Osteocyte (in vitro differentiated cells): Measurements from ENCODE around the gene WDR87. TPM values are rescaled to one million over a fixed set of nuclear protein-coding genes. Genes with fewer than 3 reads are reported as not detected.
A peak's percentile ranks its signal among the peaks of the same experiment; 100 is the strongest.
"Not testable (repeated sequence)": the region's sequence is repeated elsewhere in the genome, so short reads cannot be mapped to it uniquely, and the experiment has no call there.

Experiments
- DNase-seq: peaks from one replicate; pipeline ENCODE4 v3.0.0; 2021; ENCODE audit warnings: mixed read lengths; ENCODE audit not compliant: unreplicated experiment; ENCODE audit errors: extremely low spot score
- H3K27ac Mint-ChIP-seq: one replicate; pipeline ENCODE4 v1.8.0; 2021; ENCODE audit warnings: mild to moderate bottlenecking, mixed read lengths; ENCODE audit not compliant: unreplicated experiment
- H3K27me3 Mint-ChIP-seq: one replicate; pipeline ENCODE4 v1.8.0; 2021; ENCODE audit warnings: mixed read lengths; ENCODE audit not compliant: unreplicated experiment
- H3K36me3 Mint-ChIP-seq: one replicate; pipeline ENCODE4 v1.8.0; 2021; ENCODE audit warnings: mixed read lengths; ENCODE audit not compliant: unreplicated experiment
- H3K4me1 Mint-ChIP-seq: one replicate; pipeline ENCODE4 v1.8.0; 2021; ENCODE audit warnings: mixed read lengths; ENCODE audit not compliant: unreplicated experiment
- H3K4me3 Mint-ChIP-seq: one replicate; pipeline ENCODE4 v1.8.0; 2021; ENCODE audit warnings: mild to moderate bottlenecking, moderate library complexity, mixed read lengths; ENCODE audit not compliant: unreplicated experiment
- H3K9me3 Mint-ChIP-seq: one replicate; pipeline ENCODE4 v1.8.0; 2021; ENCODE audit warnings: mixed read lengths; ENCODE audit not compliant: unreplicated experiment
- total RNA-seq: library from RNA; stranded (reverse); gene quantifications from 2 replicates; pipeline ENCODE4 v1.2.1, GENCODE V29; 2021
- TF ChIP-seq, protein P1 (sequence below): fragments of 200-600 bp; sonication (generic); IDR thresholded peaks from 2 replicates; pipeline ENCODE4 v1.5.0; 2021; ENCODE audit warnings: antibody characterized with exemption, mild to moderate bottlenecking, moderate library complexity

WDR87 gene
- total RNA-seq, 1 donor from 2014 or later: not detected

- Mint-ChIP-seq H3K4me1 (peaks cover 15% of the 10 kb centered on the region), H3K9me3 (peaks cover 3% of the 10 kb centered on the region), H3K27me3 (no peaks in the 10 kb centered on the region), H3K4me3 (no peak overlapping the region), H3K36me3 (peaks cover 4% of the 10 kb centered on the region), H3K27ac (no peak overlapping the region)
- DNase-seq: no peak
- TF ChIP-seq, protein P1, sequence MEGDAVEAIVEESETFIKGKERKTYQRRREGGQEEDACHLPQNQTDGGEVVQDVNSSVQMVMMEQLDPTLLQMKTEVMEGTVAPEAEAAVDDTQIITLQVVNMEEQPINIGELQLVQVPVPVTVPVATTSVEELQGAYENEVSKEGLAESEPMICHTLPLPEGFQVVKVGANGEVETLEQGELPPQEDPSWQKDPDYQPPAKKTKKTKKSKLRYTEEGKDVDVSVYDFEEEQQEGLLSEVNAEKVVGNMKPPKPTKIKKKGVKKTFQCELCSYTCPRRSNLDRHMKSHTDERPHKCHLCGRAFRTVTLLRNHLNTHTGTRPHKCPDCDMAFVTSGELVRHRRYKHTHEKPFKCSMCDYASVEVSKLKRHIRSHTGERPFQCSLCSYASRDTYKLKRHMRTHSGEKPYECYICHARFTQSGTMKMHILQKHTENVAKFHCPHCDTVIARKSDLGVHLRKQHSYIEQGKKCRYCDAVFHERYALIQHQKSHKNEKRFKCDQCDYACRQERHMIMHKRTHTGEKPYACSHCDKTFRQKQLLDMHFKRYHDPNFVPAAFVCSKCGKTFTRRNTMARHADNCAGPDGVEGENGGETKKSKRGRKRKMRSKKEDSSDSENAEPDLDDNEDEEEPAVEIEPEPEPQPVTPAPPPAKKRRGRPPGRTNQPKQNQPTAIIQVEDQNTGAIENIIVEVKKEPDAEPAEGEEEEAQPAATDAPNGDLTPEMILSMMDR: no peak
Observed at GRCh38 chr19:37925212-37925611, 18.8 kb upstream of the WDR87 start.

GRCh38 chr19:37924573-37924972 lies 18.2 kb upstream of the WDR87 start:
- not testable (repeated sequence) for H3K9me3 Mint-ChIP-seq, H3K4me3 Mint-ChIP-seq, H3K36me3 Mint-ChIP-seq, DNase-seq, H3K27me3 Mint-ChIP-seq, H3K27ac Mint-ChIP-seq
- peaks cover 14% of the 10 kb centered on the region for H3K4me1 Mint-ChIP-seq

- Mint-ChIP-seq H3K27ac (peak overlapping the region; percentile 50), H3K4me1 (peaks cover 8% of the 10 kb centered on the region), H3K36me3 (peaks cover 6% of the 10 kb centered on the region), H3K27me3 (no peaks in the 10 kb centered on the region), H3K4me3 (no peak overlapping the region), H3K9me3 (peaks cover 3% of the 10 kb centered on the region)
- no peak for DNase-seq
- TF ChIP-seq, protein P1: no peak
Observed at GRCh38 chr19:37920591-37921450, 14.4 kb upstream of the WDR87 start.

DNA sequence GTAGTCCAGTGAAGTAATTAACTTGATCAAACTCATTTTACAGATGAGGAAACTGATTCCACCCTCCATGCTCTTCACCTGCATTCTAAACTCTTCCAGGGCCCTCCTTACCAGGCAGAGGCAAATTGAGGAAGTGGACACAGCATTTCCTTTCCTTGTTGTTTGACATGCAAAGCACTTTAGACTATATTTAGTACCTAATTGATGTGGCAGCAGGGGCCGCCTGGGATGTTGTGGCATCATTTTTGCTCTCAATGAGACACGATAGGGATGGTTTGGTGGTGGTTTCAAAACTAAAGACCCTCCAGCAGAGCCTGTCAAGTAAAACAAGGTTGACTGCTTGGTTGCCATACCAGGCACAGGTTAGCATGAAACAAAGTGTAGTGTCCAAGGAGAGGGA lies 8.5 kb upstream of the WDR87 start:
- TF ChIP-seq, protein P1: no peak
- no peak for DNase-seq
- peaks cover 2% of the 10 kb centered on the region for H3K4me1 Mint-ChIP-seq
- H3K27ac Mint-ChIP-seq: no peak overlapping the region
- no peaks in the 10 kb centered on the region for H3K27me3 Mint-ChIP-seq
- no peaks in the 10 kb centered on the region for H3K9me3 Mint-ChIP-seq
- no peak overlapping the region for H3K4me3 Mint-ChIP-seq
- H3K36me3 Mint-ChIP-seq: peaks cover 3% of the 10 kb centered on the region

DNA sequence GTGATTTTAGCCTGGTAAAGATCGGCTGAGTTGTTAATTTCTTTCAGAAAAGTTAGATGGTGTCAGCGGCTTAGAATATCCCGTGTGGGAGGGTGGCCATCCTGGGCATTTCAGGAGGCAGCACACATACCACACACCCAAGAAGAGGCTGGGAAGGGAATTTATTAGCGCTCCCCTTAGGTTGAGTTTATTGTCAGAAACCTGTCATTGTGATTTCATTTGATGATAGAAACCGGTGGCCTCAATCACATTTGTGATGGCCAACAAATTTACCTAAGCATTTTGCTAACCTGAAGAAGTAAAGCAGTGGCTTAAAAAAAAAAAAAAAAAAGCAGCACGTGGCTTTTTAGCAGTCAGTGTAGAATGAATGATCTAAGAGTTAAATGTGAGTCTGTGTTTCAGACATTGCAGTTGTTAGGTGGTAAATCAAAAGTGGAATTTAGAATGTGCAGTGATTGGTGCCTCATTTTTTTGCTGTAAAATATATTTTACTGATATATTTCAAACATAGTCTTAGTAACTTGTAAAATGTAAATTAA lies 3.3 kb upstream of the WDR87 start:
- H3K27ac Mint-ChIP-seq: no peak overlapping the region
- H3K4me1 Mint-ChIP-seq: peaks cover 19% of the 10 kb centered on the region
- DNase-seq: no peak
- H3K9me3 Mint-ChIP-seq: no peaks in the 10 kb centered on the region
- no peak overlapping the region for H3K4me3 Mint-ChIP-seq
- H3K36me3 Mint-ChIP-seq: no peaks in the 10 kb centered on the region
- TF ChIP-seq, protein P1: no peak
- H3K27me3 Mint-ChIP-seq: no peaks in the 10 kb centered on the region
